ENCODE results near the gene EFCAB8. TPM values are rescaled to one million over a fixed set of nuclear protein-coding genes. Genes with fewer than 3 reads are reported as not detected.

The EFCAB8 gene
- total RNA-seq, 6 experiments from 2014 or later, result 0.17 to 0.22 (median 0.20) TPM; not detected in 2

GRCh38 chr20:33006776-33007375, 148.2 kb downstream of the EFCAB8 start:
- TF ChIP-seq POLR2A (IDR thresholded peaks at IDR 0.05) (no peak), CTCF (IDR thresholded peaks at IDR 0.05) (no peak)

GRCh38 chr20:33007376-33008335, 148.9 kb downstream of the EFCAB8 start, which contains the start of gene BPIFB2:
Gene BPIFB2, plus strand, starts transcription at chr20:33007704. Its CDS starts 871 bp downstream, at chr20:33008575.
- intact Hi-C loops (cut with DNase I), result no loop called here
- WGBS (ENCODE audit: insufficient coverage, low coverage, low lambda C conversion rate, missing lambda C conversion rate), result 40% methylated on average over 2 of the region's 11 CpGs
- peak; percentile 86 to 96 (median 94) for ATAC-seq
- H3K36me3 ChIP-seq, result no peaks in the 10 kb centered on the region
- peaks cover 0 to 8% (median 0%) of the 10 kb centered on the region in 4 donors for H3K4me1 ChIP-seq
- no peaks in the 10 kb centered on the region for H3K9me3 ChIP-seq
- no peak within 1 kb of the TSS for H3K4me3 ChIP-seq
- TF ChIP-seq CTCF (IDR thresholded peaks at IDR 0.05) (no peak), POLR2A (IDR thresholded peaks at IDR 0.05) (no peak)
- H3K27me3 ChIP-seq, result no peaks in the 10 kb centered on the region
- peak; percentile 64 to 86 (median 84) for DNase-seq
- H3K27ac ChIP-seq, result no peak within 1 kb of the TSS

More at GRCh38 chr20:33006776-33007375, 148.2 kb downstream of the EFCAB8 start:
- Histone ChIP-seq H3K27me3 (no peaks in the 10 kb centered on the region), H3K4me3 (no peak overlapping the region), H3K36me3 (no peaks in the 10 kb centered on the region), H3K9me3 (no peaks in the 10 kb centered on the region), H3K4me1 (peaks cover 0 to 8% (median 0%) of the 10 kb centered on the region in 4 donors), H3K27ac (no peak overlapping the region)
- DNase-seq (no peak), ATAC-seq (peak in 1 of 4 donors; percentile 3)
- intact Hi-C loops (cut with DNase I), result no loop called here
- WGBS (ENCODE audit: insufficient coverage, low coverage, low lambda C conversion rate, missing lambda C conversion rate), result 78% methylated on average over 7 of the region's 8 CpGs

- peaks cover 0 to 8% (median 0%) of the 10 kb centered on the region in 4 donors for H3K4me1 ChIP-seq
- WGBS (ENCODE audit: insufficient coverage, low coverage, low lambda C conversion rate, missing lambda C conversion rate), result 84% methylated on average over 9 of the region's 23 CpGs
- intact Hi-C loops (cut with DNase I), result no loop called here
These were observed 149.9 kb downstream of the EFCAB8 start for GRCh38 chr20:33008336-33009213.

More at GRCh38 chr20:33008336-33009213, 149.9 kb downstream of the EFCAB8 start:
- TF ChIP-seq POLR2A (IDR thresholded peaks at IDR 0.05) (no peak), CTCF (IDR thresholded peaks at IDR 0.05) (no peak)
- no peaks in the 10 kb centered on the region for H3K36me3 ChIP-seq
- H3K27ac ChIP-seq, result no peak overlapping the region
- H3K9me3 ChIP-seq, result no peaks in the 10 kb centered on the region
- no peaks in the 10 kb centered on the region for H3K27me3 ChIP-seq
- ATAC-seq, result no peak
- no peak overlapping the region for H3K4me3 ChIP-seq
- no peak for DNase-seq
